ENCODE measurements around the gene ATP11B. TPM values are rescaled to one million over a fixed set of nuclear protein-coding genes. Genes with fewer than 3 reads are reported as not detected.

The ATP11B gene
- total RNA-seq, 1 donor from 2014 or later = 97.5 TPM

DNA sequence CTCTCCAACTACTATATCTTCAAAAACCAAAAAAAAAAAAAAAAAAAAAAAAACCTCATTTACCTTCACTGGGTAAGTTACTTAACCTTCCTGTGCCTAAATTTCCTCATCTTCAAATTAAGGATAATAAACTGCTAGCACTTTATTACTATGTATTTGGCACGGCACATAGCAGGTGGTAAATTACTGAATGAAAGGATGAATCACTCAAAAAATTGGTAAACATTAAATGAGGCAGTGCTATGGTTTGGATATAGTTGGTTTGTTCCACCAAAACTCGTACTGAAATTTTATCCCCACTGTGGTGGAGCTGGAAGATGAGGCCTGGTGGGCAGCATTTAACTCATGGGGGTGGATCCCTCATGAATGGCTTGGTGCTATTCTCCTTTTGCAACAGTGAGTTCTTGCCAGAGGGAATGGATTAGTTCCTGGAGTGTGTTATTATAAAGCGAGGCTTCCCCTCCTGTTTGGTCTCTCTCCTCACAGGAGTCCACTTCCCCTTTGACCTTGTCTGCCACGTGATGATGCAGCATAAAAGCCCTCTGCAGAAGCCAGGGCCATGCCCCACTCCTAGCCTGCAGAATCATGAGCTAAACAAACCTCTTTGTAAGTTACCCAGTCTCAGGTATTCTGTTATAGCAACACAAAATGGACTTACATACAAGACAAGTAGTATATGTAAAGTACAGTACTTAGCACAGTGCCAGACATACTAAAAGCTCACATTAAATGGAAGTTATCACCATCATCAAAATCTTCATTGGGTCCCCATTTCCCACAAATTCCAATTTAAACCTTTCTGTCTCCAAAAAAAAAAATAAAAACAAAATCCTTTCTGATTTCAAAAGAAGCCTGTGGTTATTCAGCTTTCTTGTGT is 166.4 kb downstream of the ATP11B start:
- Mint-ChIP-seq H3K27ac (no peak overlapping the region), H3K4me1 (ENCODE audit: low read depth) (peaks cover 9% of the 10 kb centered on the region)
- intact Hi-C loops (cut with micrococcal nuclease) = loop anchor here (10.0 kb wide), 1 partner anchor 135 kb away; the partner anchor contains the start of gene MCCC1

DNA sequence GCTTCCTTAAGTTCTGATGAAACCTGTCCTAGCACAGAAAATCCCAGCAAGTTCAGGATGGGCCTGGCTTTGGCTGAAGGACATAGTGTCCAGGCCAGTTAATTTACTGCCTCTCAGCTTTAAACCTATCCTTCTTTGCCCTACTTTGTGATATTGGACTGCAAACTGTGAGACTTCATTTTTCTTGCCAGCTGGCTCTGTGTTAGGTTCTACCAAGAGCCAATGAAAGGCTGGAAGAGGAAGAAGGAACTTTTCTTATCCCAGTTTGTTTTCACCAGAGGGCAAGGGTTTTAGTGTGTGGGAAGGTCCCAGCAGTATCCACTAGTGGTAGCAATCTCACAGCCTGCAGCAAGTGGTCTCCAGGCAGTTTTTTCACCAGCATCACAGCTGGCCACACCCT is 168.9 kb downstream of the ATP11B start:
- intact Hi-C loops (cut with micrococcal nuclease) = loop anchor here (10.0 kb wide), 1 partner anchor 133 kb away; the partner anchor contains the start of gene MCCC1
- Mint-ChIP-seq H3K9me3 (no peaks in the 10 kb centered on the region), H3K27me3 (ENCODE audit: low read depth) (no peaks in the 10 kb centered on the region), H3K36me3 (ENCODE audit: low read depth) (peaks cover 37% of the 10 kb centered on the region), H3K4me1 (ENCODE audit: low read depth) (peaks cover 19% of the 10 kb centered on the region), H3K4me3 (ENCODE audit: low read depth) (no peak overlapping the region), H3K27ac (no peak overlapping the region)
- no peak for DNase-seq (ENCODE audit: low spot score)

More for the DNA sequence above, 166.4 kb downstream of the ATP11B start:
- no peak for DNase-seq (ENCODE audit: low spot score)
- H3K4me3 Mint-ChIP-seq (ENCODE audit: low read depth) = no peak overlapping the region
- no peaks in the 10 kb centered on the region for H3K9me3 Mint-ChIP-seq
- H3K27me3 Mint-ChIP-seq (ENCODE audit: low read depth) = no peaks in the 10 kb centered on the region
- peaks cover 44% of the 10 kb centered on the region for H3K36me3 Mint-ChIP-seq (ENCODE audit: low read depth)

DNA sequence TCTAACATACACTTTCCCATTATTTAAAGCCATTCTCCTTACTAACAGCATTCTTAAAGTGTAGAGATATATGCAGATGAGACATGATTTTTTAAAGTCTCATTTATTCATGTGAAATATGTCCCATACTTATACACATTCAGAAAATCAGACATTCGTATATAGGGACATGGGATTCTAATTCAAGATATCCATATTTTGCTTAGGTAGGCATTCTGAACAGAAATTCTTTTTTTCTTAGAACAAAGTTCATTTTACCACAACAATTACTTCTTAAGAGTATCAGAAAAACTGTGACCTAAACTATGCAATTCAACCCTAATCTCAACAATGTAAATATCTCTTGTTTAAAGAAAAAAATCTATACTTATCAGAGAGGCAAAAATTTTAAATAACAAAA is 170.9 kb downstream of the ATP11B start:
- no peak for DNase-seq (ENCODE audit: low spot score)
- no peak overlapping the region for H3K27ac Mint-ChIP-seq
- peaks cover 28% of the 10 kb centered on the region for H3K36me3 Mint-ChIP-seq (ENCODE audit: low read depth)
- intact Hi-C loops (cut with micrococcal nuclease) = loop anchor here (10.0 kb wide), 1 partner anchor 131 kb away; the partner anchor contains the start of gene MCCC1
- peaks cover 33% of the 10 kb centered on the region for H3K4me1 Mint-ChIP-seq (ENCODE audit: low read depth)
- H3K27me3 Mint-ChIP-seq (ENCODE audit: low read depth) = no peaks in the 10 kb centered on the region
- no peaks in the 10 kb centered on the region for H3K9me3 Mint-ChIP-seq
- H3K4me3 Mint-ChIP-seq (ENCODE audit: low read depth) = no peak overlapping the region

DNA sequence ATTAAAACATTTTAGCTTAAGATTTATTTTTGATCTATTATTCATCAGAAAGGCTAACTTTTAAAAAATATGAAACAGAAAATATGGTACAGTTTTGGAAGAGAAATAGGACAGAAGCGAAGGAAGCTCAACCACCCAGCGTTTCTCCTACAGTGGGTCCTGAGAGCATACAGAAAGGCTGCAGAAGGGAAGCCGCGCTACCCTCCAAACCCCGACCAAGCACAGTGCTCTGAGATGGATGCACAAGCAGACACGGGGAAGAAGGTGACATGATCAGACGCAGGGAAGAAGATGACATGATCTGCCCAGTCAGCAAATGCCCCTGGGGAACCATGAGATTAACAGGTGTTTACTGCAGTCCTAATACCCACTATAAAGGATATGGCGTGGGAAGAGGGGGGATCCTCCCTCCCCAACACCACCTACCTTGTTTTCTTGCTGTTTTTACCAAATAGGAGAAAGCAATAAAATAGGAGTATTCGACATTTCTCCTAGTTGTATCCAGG is 172.6 kb downstream of the ATP11B start:
- no peak for DNase-seq (ENCODE audit: low spot score)
- Mint-ChIP-seq H3K9me3 (no peaks in the 10 kb centered on the region), H3K27me3 (ENCODE audit: low read depth) (no peaks in the 10 kb centered on the region), H3K27ac (peak overlapping the region; percentile 51), H3K4me1 (ENCODE audit: low read depth) (peaks cover 34% of the 10 kb centered on the region), H3K36me3 (ENCODE audit: low read depth) (peaks cover 24% of the 10 kb centered on the region), H3K4me3 (ENCODE audit: low read depth) (no peak overlapping the region)
- intact Hi-C loops (cut with micrococcal nuclease) = loop anchor here (5.0 to 10.0 kb wide), 2 partner anchors 129 to 501 kb away; partner anchors contain the start of gene MCCC1

DNA sequence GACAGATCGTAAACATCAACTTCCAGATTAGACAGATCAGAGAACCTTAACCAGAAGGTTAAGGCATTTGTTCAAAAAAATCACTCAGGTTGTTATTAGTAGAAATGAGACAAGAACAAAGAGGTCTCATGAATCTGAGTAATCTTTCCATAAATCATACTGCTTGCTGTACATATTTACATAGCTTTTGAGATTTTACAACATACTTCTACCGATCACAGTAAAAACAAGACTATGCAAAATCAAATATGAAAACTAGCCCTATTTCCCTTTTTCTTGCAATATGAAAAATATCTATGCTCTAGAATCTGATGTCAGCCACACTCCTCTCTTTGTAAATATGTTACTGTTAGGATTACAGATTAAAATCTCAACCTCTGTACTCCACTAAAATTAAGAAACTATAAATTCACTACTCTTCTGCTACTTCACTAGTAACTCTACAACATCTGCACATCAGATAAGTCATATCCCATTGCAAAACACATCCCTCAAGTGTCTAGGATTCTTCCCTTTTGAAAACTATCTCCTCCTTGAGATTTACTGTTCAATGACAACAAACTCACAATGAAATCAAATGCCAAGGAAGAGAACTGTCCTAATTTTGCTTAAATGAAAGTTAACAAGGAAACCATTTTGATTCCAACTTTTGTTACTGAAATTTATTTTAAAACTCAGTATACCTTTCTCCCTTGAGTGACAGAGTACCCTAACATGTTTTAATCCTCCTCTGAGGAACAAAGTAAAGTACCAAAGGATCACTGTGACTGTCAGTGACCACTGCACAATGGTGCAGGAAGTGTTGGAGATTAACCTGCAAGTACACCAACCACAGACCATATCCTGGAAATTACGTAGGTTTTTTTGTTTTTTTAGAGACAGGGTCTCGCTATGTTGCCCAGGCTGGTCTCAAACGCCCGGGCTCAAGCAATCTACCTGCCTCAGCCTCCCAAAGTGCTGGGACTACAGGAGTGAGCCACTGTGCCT is 174.2 kb downstream of the ATP11B start:
- no peaks in the 10 kb centered on the region for H3K27me3 Mint-ChIP-seq (ENCODE audit: low read depth)
- H3K4me1 Mint-ChIP-seq (ENCODE audit: low read depth) = peaks cover 39% of the 10 kb centered on the region
- H3K27ac Mint-ChIP-seq = peak overlapping the region; percentile 76
- intact Hi-C loops (cut with micrococcal nuclease) = loop anchor here (1.0 to 10.0 kb wide), 3 partner anchors 56 to 500 kb away; partner anchors contain the start of gene MCCC1
- no peaks in the 10 kb centered on the region for H3K9me3 Mint-ChIP-seq
- peak overlapping the region; percentile 46 for H3K4me3 Mint-ChIP-seq (ENCODE audit: low read depth)
- H3K36me3 Mint-ChIP-seq (ENCODE audit: low read depth) = peaks cover 20% of the 10 kb centered on the region
- no peak for DNase-seq (ENCODE audit: low spot score)

DNA sequence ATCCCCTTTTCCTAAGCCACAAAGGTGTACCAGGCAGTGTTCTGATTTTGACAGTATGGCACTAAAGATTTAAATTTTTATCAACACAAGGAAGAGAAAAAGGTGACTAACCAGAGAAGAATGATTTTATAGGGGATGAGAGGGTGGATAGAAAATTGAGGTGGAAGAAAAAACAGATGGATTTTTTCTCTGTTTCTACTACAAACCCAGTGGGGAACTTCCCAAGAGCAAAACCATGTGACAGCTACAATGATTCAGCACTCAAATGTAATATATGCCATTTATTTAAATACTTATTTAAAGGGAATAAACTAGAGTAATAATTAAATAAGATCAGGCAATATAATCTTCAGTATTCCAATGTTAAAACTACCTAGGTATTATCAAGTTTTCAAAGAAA is 176.0 kb downstream of the ATP11B start:
- peaks cover 12% of the 10 kb centered on the region for H3K36me3 Mint-ChIP-seq (ENCODE audit: low read depth)
- H3K4me1 Mint-ChIP-seq (ENCODE audit: low read depth) = peaks cover 38% of the 10 kb centered on the region
- no peak overlapping the region for H3K27ac Mint-ChIP-seq
- intact Hi-C loops (cut with micrococcal nuclease) = loop anchor here (5.0 to 10.0 kb wide), 2 partner anchors 126 to 498 kb away; partner anchors contain the start of gene MCCC1
- no peaks in the 10 kb centered on the region for H3K9me3 Mint-ChIP-seq
- DNase-seq (ENCODE audit: low spot score) = no peak
- no peaks in the 10 kb centered on the region for H3K27me3 Mint-ChIP-seq (ENCODE audit: low read depth)
- no peak overlapping the region for H3K4me3 Mint-ChIP-seq (ENCODE audit: low read depth)

DNA sequence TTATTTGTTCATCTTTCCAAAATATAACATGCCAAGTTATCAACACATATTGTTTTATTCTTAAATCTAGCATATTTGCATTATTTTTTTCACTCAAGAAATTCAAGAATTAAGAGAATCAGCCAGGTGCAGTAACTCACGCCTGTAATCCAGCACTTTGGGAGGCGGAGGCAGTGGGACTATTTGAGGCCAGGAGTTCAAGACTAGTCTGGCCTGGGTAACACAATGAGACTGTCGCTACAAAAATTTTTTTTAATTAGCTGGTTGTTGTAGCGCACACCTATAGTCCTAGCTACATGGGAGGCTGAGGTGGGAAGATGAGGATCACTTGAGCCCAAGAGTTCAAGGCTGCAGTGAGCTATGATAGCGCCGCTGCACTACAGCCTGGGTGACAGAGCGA is 176.5 kb downstream of the ATP11B start:
- intact Hi-C loops (cut with micrococcal nuclease) = loop anchor here (5.0 to 10.0 kb wide), 2 partner anchors 125 to 497 kb away; partner anchors contain the start of gene MCCC1
- Mint-ChIP-seq H3K36me3 (ENCODE audit: low read depth) (peaks cover 11% of the 10 kb centered on the region), H3K4me3 (ENCODE audit: low read depth) (no peak overlapping the region), H3K4me1 (ENCODE audit: low read depth) (peaks cover 38% of the 10 kb centered on the region), H3K27ac (no peak overlapping the region), H3K27me3 (ENCODE audit: low read depth) (no peaks in the 10 kb centered on the region), H3K9me3 (no peaks in the 10 kb centered on the region)
- DNase-seq (ENCODE audit: low spot score) = no peak

DNA sequence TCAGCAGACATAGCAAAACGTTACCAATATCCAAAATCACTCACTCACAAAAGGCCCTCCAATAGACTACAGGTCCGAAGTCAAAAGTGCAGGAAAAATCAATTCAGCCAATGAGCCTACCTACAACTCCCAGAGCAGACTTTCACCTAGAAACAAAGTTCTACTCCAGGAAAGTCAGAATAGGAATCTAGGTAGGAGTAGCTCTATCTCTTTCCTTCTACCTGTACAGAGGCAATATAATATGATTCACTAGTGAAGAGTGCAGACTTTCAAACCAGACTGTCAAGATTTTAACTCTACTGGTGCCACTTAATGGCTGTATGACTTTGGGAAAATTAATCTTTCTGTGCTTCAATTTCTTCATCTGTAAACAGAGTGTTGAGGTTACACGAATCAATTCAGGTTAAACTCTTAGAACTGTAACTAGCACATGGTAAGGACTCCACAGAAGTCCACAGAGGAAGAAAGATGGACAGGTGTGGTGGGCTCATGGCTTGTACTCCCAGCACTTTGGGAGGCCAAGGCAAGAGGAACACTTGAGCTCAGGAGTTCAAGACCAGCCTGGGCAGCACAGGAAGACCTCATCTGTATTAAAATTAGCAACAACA is 177.6 kb downstream of the ATP11B start:
- Mint-ChIP-seq H3K27me3 (ENCODE audit: low read depth) (no peaks in the 10 kb centered on the region), H3K36me3 (ENCODE audit: low read depth) (peaks cover 8% of the 10 kb centered on the region), H3K4me1 (ENCODE audit: low read depth) (peaks cover 35% of the 10 kb centered on the region), H3K27ac (no peak overlapping the region), H3K4me3 (ENCODE audit: low read depth) (no peak overlapping the region), H3K9me3 (no peaks in the 10 kb centered on the region)
- intact Hi-C loops (cut with micrococcal nuclease) = no loop called here
- DNase-seq (ENCODE audit: low spot score) = no peak

Other genes starting within 250 kb of the ATP11B start
- gene DCUN1D1, start 187.0 kb downstream of the ATP11B start, total RNA-seq = 59.8 and 64.8 TPM in 2 replicates

Data from activated T-helper 2 cell treated with anti-CD3 and anti-CD28 coated beads, Interferon-gamma antibody, Interleukin-2, Interleukin-4, amounts not matched to agents 10 μg/mL and 5 μg/mL and 100 μg/mL, durations not matched to agents 14 hours and 24 hours and 36 hours (primary cell).